ENCODE data around the gene PCDHAC1.

GRCh38 chr5:140923601-140924000, 2.5 kb upstream of the PCDHAC1 start:
- TF ChIP-seq CTCF (conservative IDR thresholded peaks at IDR 0.05; ENCODE audit: low read depth, low read length), result no peak
- TF ChIP-seq EZH2 (IDR thresholded peaks at IDR 0.05; ENCODE audit: borderline replicate concordance, low read depth, low read length, poor library complexity, severe bottlenecking), result no peak

Measured in A673 (cell line).